ENCODE data around the gene SERPINB12. TPM values are rescaled to one million over a fixed set of nuclear protein-coding genes. Genes with fewer than 3 reads are reported as not detected.

The SERPINB12 gene
- total RNA-seq, 4 donors from 2014 or later = 14.8 to 88.4 (median 79.5) TPM

Other genes with a start within 250 kb of the SERPINB12 start
- gene BCL2, start 222.6 kb upstream of the SERPINB12 start, total RNA-seq = 10 to 100 TPM; 10.7 to 37.3 (median 24.2) TPM
- 100 to 1,000 TPM in 1 of 4 donors, 10 to 100 TPM in 3; 65.4 to 115 (median 79.7) TPM for gene KDSR, start 175.2 kb upstream of the SERPINB12 start, total RNA-seq
- 10 to 100 TPM; 43.7 to 49.8 (median 44.6) TPM for gene VPS4B, start 119.9 kb upstream of the SERPINB12 start, total RNA-seq
- gene SERPINB5, start 65.4 kb upstream of the SERPINB12 start, total RNA-seq = 100 to 1,000 TPM; 158 to 658 (median 458) TPM
- 10 to 100 TPM; 10.9 to 21.8 (median 16.8) TPM for gene SERPINB13, start 45.0 kb downstream of the SERPINB12 start, total RNA-seq
- 1 to 10 TPM in 1 of 4 donors, under 1 TPM in 2, not detected in 1; 0.44 to 1.1 (median 0.60) TPM for gene SERPINB4, start 101.9 kb downstream of the SERPINB12 start, total RNA-seq
- 10 to 100 TPM in 3 of 4 donors, 1 to 10 TPM in 1; 1.5 to 30.1 (median 23.0) TPM for gene SERPINB3, start 119.5 kb downstream of the SERPINB12 start, total RNA-seq
- under 1 TPM in 1 of 4 donors, not detected in 3; 0.45 TPM for gene SERPINB11, start 160.6 kb downstream of the SERPINB12 start, total RNA-seq
- 100 to 1,000 TPM in 2 of 4 donors, 10 to 100 TPM in 2; 24.1 to 214 (median 105) TPM for gene SERPINB7, start 233.0 kb downstream of the SERPINB12 start, total RNA-seq